ENCODE results near the gene TBC1D14. TPM values are rescaled to one million over a fixed set of nuclear protein-coding genes. Genes with fewer than 3 reads are reported as not detected.

The TBC1D14 gene
- total RNA-seq, 1 donor = 42.3 TPM

GRCh38 chr4:7020290-7020689, 110.7 kb downstream of the TBC1D14 start:
- DNase-seq (ENCODE audit: low read depth) = no peak
- no peak overlapping the region for H3K4me3 ChIP-seq (ENCODE audit: low read depth, low read length)
- TF ChIP-seq CTCF (IDR thresholded peaks at IDR 0.05; ENCODE audit: insufficient read depth, low read depth, low read length) = no peak

- no peak for DNase-seq (ENCODE audit: low read depth)
- no peak overlapping the region for H3K4me3 ChIP-seq (ENCODE audit: low read depth, low read length)
- no peak for TF ChIP-seq CTCF (IDR thresholded peaks at IDR 0.05; ENCODE audit: insufficient read depth, low read depth, low read length)
Observed at GRCh38 chr4:7020856-7021255, 111.2 kb downstream of the TBC1D14 start.

DNA sequence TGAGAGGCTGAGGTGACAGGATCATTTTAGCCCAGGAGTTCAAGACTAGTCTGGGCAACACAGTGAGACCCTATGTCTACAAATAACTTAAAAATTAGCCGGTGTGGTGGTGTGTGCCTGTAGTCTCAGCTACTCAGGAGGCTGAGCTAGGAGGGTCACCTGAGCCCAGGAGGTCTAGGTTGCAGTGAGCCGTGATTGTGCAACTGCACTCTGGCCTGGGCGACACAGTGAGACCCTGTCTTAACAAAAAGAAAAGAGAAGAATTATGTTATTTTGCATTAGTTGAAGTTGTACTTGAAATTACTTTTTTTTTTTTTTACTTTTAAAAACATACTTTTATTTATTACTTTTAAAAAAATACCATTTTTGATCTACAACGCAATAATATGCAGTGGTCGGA, 111.7 kb downstream of the TBC1D14 start:
- H3K4me3 ChIP-seq (ENCODE audit: low read depth, low read length) = no peak overlapping the region
- no peak for DNase-seq (ENCODE audit: low read depth)
- no peak for TF ChIP-seq CTCF (IDR thresholded peaks at IDR 0.05; ENCODE audit: insufficient read depth, low read depth, low read length)

DNA sequence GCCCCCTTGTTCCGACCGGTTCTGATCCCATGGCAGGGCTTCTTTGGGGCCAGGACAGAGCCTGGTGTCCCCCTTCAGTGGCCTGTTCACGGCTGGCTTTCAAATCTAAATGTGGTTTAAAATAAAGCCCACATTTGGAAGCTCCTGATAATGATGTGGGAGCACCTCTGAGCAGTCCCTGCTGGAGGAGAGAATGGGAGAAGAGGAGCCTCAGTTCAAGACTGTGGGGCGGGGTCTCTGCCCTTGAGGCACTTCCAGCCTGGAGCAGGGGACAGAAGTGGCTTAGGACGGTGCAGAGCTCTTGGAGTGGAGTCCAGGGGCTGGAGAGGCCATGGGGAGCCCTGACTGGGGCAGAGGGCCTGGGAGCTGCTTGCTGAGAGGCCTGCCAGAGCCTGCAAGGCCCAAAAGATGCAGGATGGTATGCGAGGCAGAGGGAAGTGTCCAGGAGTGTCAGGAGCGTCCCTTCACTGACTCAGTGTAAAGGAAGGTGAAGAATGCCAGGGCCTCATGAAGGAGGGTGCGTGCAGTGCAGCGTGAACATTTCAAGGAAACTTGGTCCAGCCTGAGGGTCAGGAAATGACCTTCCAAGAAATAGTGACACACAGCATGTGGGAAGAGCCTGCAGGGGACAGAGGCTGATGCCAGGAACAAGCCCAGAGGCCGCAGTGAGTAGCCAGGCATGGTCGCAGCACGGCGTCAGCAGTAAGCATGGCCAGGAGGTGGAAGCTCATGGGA, 112.5 kb downstream of the TBC1D14 start:
- no peak for TF ChIP-seq CTCF (IDR thresholded peaks at IDR 0.05; ENCODE audit: insufficient read depth, low read depth, low read length)
- no peak overlapping the region for H3K4me3 ChIP-seq (ENCODE audit: low read depth, low read length)
- DNase-seq (ENCODE audit: low read depth) = peak; percentile 77

DNA sequence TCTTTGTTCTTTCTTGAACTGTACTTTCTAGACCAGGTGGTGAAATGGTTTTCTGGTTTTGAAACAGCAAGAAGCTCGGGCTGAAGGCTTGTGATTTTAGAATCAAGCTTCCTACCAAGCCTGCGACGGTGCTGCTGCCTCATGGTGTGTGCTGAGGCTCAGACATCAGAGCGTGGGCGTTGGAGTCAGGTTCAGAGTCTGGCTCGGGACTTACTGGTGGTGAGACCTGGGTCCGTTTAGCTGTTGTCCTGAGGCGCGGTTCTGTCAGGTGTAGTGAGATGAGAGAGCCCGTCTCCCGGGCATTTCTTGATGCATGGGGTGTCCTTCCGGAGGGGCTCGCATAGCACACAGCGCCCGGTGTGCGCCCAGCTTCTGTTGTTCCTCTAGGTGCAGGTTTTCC, 113.9 kb downstream of the TBC1D14 start:
- no peak overlapping the region for H3K4me3 ChIP-seq (ENCODE audit: low read depth, low read length)
- no peak for TF ChIP-seq CTCF (IDR thresholded peaks at IDR 0.05; ENCODE audit: insufficient read depth, low read depth, low read length)
- no peak for DNase-seq (ENCODE audit: low read depth)

GRCh38 chr4:7023901-7024300, 114.3 kb downstream of the TBC1D14 start:
- TF ChIP-seq CTCF (IDR thresholded peaks at IDR 0.05; ENCODE audit: insufficient read depth, low read depth, low read length) = no peak
- DNase-seq (ENCODE audit: low read depth) = no peak
- no peak overlapping the region for H3K4me3 ChIP-seq (ENCODE audit: low read depth, low read length)

Data from fibroblast of villous mesenchyme (primary cell).